ENCODE measurements around the gene RAD51D. TPM values are rescaled to one million over a fixed set of nuclear protein-coding genes. Genes with fewer than 3 reads are reported as not detected.

The RAD51D gene
- total and polyA plus RNA-seq, 2 donors (not counting 3 experiments of a cell fraction or from before 2014, with no cell fraction given) = 15.5 to 27.9 TPM

DNA sequence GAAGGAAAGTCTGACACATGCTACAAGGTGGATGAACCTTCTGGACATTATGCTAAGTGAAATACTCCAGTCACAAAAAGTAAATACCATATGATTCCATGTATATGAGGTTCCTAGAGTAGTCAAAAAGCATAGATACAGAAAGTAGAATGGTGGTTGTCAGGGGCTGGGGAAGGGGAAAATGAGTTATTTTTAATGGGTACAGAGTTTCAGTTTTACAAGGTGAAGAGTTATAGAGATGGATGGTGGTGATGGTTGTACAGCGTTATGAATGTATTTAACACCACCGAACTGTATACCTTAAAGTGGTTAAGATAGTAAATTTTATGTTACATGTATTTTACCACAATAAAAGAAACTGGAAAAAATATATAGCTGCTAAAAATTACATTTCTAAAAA lies 17.9 kb downstream of the RAD51D start:
- DNase-seq (ENCODE audit: low read depth, low spot score) (no peak), FAIRE-seq (no peak)
- H3K4me1 ChIP-seq (ENCODE audit: control insufficient read depth, extremely low read depth, insufficient read depth, low read length) = no peaks in the 10 kb centered on the region
- no peaks in the 10 kb centered on the region for H3K79me2 ChIP-seq (ENCODE audit: control insufficient read depth, insufficient read depth, low read length)
- H3K9me3 ChIP-seq (replicated peaks; ENCODE audit: control insufficient read depth, insufficient read depth, low read length) = no peaks in the 10 kb centered on the region
- H3K9me1 ChIP-seq (replicated peaks; ENCODE audit: control insufficient read depth, extremely low read depth, insufficient read depth, low read length) = no peaks in the 10 kb centered on the region
- no peak overlapping the region for H3K4me2 ChIP-seq (ENCODE audit: insufficient read depth, low read length)
- dilution Hi-C loops (cut with MboI; ENCODE audit: extremely low pct_ligation_motif_present, low sequenced_read_pairs) = loop anchor here (25.0 kb wide), 1 partner anchor 114 kb away; the partner anchor contains the start of gene LIG3
- H2AFZ ChIP-seq (ENCODE audit: low read depth, low read length) = no peak overlapping the region
- BruUV-seq (replicated peaks) = no TSS peak
- H3K27ac ChIP-seq (ENCODE audit: insufficient read depth, low read depth, low read length) = no peak overlapping the region
- intact Hi-C loops (cut with micrococcal nuclease) = no loop called here
- no peak overlapping the region for H3K4me3 ChIP-seq (replicated peaks in 1 of 3; ENCODE audit: insufficient read depth in 1 of 3, low read depth in 1 of 3, low read length in 3 of 3)
- H4K20me1 ChIP-seq (replicated peaks; ENCODE audit: control insufficient read depth, extremely low read depth, insufficient read depth, low read length) = no peaks in the 10 kb centered on the region
- POLR2A ChIA-PET = no interaction called here
- CTCF ChIA-PET = interaction anchor here (1.3 kb wide), 1 partner anchor 682 kb away, joined by 3 read pairs; no protein-coding TSS in a partner anchor
- H3K9ac ChIP-seq (replicated peaks; ENCODE audit: extremely low read depth, insufficient read depth, low read length) = no peak overlapping the region
- H3K27me3 ChIP-seq (ENCODE audit: control insufficient read depth in 2 of 2, insufficient read depth in 2 of 2, low read length in 2 of 2) = no peaks in the 10 kb centered on the region
- peaks cover 4 to 19% of the 10 kb centered on the region in 2 experiments for H3K36me3 ChIP-seq (ENCODE audit: control insufficient read depth in 2 of 2, extremely low read depth in 1 of 2, insufficient read depth in 2 of 2, low read length in 2 of 2)
- TF ChIP-seq GATA2 (IDR thresholded peaks at IDR 0.05; ENCODE audit: insufficient read depth, insufficient read length, low read depth, low read length) = no peak
- TF ChIP-seq, protein P1, sequence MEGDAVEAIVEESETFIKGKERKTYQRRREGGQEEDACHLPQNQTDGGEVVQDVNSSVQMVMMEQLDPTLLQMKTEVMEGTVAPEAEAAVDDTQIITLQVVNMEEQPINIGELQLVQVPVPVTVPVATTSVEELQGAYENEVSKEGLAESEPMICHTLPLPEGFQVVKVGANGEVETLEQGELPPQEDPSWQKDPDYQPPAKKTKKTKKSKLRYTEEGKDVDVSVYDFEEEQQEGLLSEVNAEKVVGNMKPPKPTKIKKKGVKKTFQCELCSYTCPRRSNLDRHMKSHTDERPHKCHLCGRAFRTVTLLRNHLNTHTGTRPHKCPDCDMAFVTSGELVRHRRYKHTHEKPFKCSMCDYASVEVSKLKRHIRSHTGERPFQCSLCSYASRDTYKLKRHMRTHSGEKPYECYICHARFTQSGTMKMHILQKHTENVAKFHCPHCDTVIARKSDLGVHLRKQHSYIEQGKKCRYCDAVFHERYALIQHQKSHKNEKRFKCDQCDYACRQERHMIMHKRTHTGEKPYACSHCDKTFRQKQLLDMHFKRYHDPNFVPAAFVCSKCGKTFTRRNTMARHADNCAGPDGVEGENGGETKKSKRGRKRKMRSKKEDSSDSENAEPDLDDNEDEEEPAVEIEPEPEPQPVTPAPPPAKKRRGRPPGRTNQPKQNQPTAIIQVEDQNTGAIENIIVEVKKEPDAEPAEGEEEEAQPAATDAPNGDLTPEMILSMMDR (IDR thresholded peaks at IDR 0.05; ENCODE audit: extremely low read depth in 1 of 2, insufficient read depth in 1 of 2, low read depth in 1 of 2, low read length in 2 of 2) = no peak
- no peak for TF ChIP-seq FOS (IDR thresholded peaks at IDR 0.05; ENCODE audit: borderline replicate concordance, insufficient read depth, low read length)
- TF ChIP-seq EZH2 (IDR thresholded peaks at IDR 0.05; ENCODE audit: borderline replicate concordance, low read depth, low read length, severe bottlenecking) = no peak
- TF ChIP-seq MYC (IDR thresholded peaks at IDR 0.05; ENCODE audit: low read depth, low read length) = no peak
- TF ChIP-seq, protein P2, sequence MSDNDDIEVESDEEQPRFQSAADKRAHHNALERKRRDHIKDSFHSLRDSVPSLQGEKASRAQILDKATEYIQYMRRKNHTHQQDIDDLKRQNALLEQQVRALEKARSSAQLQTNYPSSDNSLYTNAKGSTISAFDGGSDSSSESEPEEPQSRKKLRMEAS (IDR thresholded peaks at IDR 0.05; ENCODE audit: insufficient read depth, insufficient read length) = no peak

Data from endothelial cell of umbilical vein (primary cell).